Endothelial cell of umbilical vein (primary cell): Measurements from ENCODE around the gene WASL. TPM values are rescaled to one million over a fixed set of nuclear protein-coding genes. Genes with fewer than 3 reads are reported as not detected.

Experiments
- BruUV-seq: library from RNA; stranded (reverse); fragments of 400-500 nt; replicated peaks from 2 replicates; lab custom pipeline; 2021; lab: Mats Ljungman, UMichigan
- CTCF ChIA-PET: fragments of 300-600, 350-600 bp; sonication (Branson Sonifier 250); formaldehyde crosslinking; loops from one replicate; lab custom pipeline; 2021; ENCODE audit warnings: antibody characterized with exemption, inconsistent platforms; lab: Charles Lee
- POLR2A ChIA-PET: fragments of 300-600, 350-600 bp; sonication (Branson Sonifier 250); formaldehyde crosslinking; loops from one replicate; lab custom pipeline; 2021; ENCODE audit warnings: antibody characterized with exemption, inconsistent platforms; lab: Charles Lee
- DNase-seq: peaks from one replicate; pipeline ENCODE4 v3.0.0-alpha.2; 2011; ENCODE audit warnings: low read depth, low spot score
- FAIRE-seq: peaks from 2 replicates; lab custom pipeline; 2011; peaks lifted over from hg19 to GRCh38; lab: Jason Lieb, UNC
- H2AFZ ChIP-seq: 2 replicates; pipeline ENCODE4 v1.6.0; 2012; ENCODE audit warnings: low read depth, low read length, control low read depth, inconsistent platforms
- H3K27ac ChIP-seq: 2 replicates; pipeline ENCODE4 v1.5.1; 2011; ENCODE audit warnings: low read depth, mild to moderate bottlenecking, control low read depth, low read length, moderate library complexity; ENCODE audit not compliant: insufficient read depth
- H3K27me3 ChIP-seq, 2 experiments: 2 replicates each; pipeline versions ENCODE4 v1.6.0 to v1.6.1; 2011; ENCODE audit warnings: low read length in 2 of 2, mixed read lengths in 1 of 2; ENCODE audit not compliant: control insufficient read depth in 2 of 2, insufficient read depth in 2 of 2
- H3K36me3 ChIP-seq, 2 experiments: 2 replicates in 1 of 2; 3 replicates in 1 of 2; pipeline ENCODE4 v1.5.1; 2011; ENCODE audit warnings: low read length in 2 of 2, mild to moderate bottlenecking in 1 of 2, moderate library complexity in 1 of 2; ENCODE audit not compliant: control insufficient read depth in 2 of 2, insufficient read depth in 2 of 2; ENCODE audit errors: extremely low read depth in 1 of 2
- H3K4me1 ChIP-seq: 3 replicates; pipeline ENCODE4 v1.5.1; 2011; ENCODE audit warnings: mild to moderate bottlenecking, low read length; ENCODE audit not compliant: control insufficient read depth, insufficient read depth; ENCODE audit errors: extremely low read depth
- H3K4me2 ChIP-seq: 2 replicates; pipeline ENCODE4 v1.6.1; 2011; ENCODE audit warnings: low read length, control low read depth, mixed read lengths; ENCODE audit not compliant: insufficient read depth
- H3K4me3 ChIP-seq, 3 experiments: fragments of 200-600 bp in 1 of 3; sonication (generic), shearing (Covaris generic) in 1 of 3; replicated peaks in 1 of 3; 2 replicates each; pipeline ENCODE4 v1.5.1; 2011 to 2016; ENCODE audit warnings: control low read depth in 3 of 3, low read length in 3 of 3, mild to moderate bottlenecking in 2 of 3, inconsistent platforms in 1 of 3, low read depth in 1 of 3, moderate library complexity in 1 of 3; ENCODE audit not compliant: insufficient read depth in 1 of 3
- H3K79me2 ChIP-seq: 2 replicates; pipeline ENCODE4 v1.6.0; 2012; ENCODE audit warnings: low read length, inconsistent platforms; ENCODE audit not compliant: control insufficient read depth, insufficient read depth
- H3K9ac ChIP-seq: replicated peaks from 2 replicates; pipeline ENCODE3; 2011; ENCODE audit warnings: low read length, control low read depth; ENCODE audit not compliant: insufficient read depth; ENCODE audit errors: extremely low read depth
- H3K9me1 ChIP-seq: replicated peaks from 3 replicates; pipeline ENCODE4 v1.6.0; 2011; ENCODE audit warnings: mild to moderate bottlenecking, low read length; ENCODE audit not compliant: control insufficient read depth, insufficient read depth; ENCODE audit errors: extremely low read depth
- H3K9me3 ChIP-seq: replicated peaks from 2 replicates; pipeline ENCODE4 v1.5.1; 2012; ENCODE audit warnings: low read length, inconsistent platforms; ENCODE audit not compliant: control insufficient read depth, insufficient read depth
- H4K20me1 ChIP-seq: replicated peaks from 2 replicates; pipeline ENCODE3; 2011; ENCODE audit warnings: mild to moderate bottlenecking, low read length; ENCODE audit not compliant: control insufficient read depth, insufficient read depth; ENCODE audit errors: extremely low read depth
- FOS ChIP-seq: IDR thresholded peaks from 2 replicates; pipeline ENCODE4 v1.6.1; 2011; ENCODE audit warnings: mild to moderate bottlenecking, low read length, moderate library complexity, borderline replicate concordance; ENCODE audit not compliant: insufficient read depth
- JUN ChIP-seq: IDR thresholded peaks from 2 replicates; pipeline ENCODE4 v1.6.1; 2011; ENCODE audit warnings: borderline replicate concordance, low read depth; ENCODE audit not compliant: insufficient read length, insufficient read depth
- MYC ChIP-seq: IDR thresholded peaks from one replicate; pipeline ENCODE4 v1.6.1; 2011; ENCODE audit warnings: mild to moderate bottlenecking, low read depth, low read length
- dilution Hi-C: fragments of 300-500 bp; cut with MboI; formaldehyde crosslinking; loops from one replicate; pipeline ENCODE4 v1.15.0; 2019; ENCODE audit warnings: low sequenced_read_pairs; ENCODE audit not compliant: extremely low pct_ligation_motif_present
- intact Hi-C: fragments of 100-400 bp; cut with micrococcal nuclease; formaldehyde crosslinking; loops from one replicate; pipeline ENCODE4 v1.10.0; 2022
- polyA plus RNA-seq, 4 experiments: library from polyadenylated mRNA; depleted of rRNA in 3 of 4; stranded (reverse) in 3 of 4; unstranded in 1 of 4; fragments of >200 nt; gene quantifications; 2 replicates each; pipeline versions ENCODE4 v1.2.1 to v1.2.3, GENCODE V29; 2011 to 2012; ENCODE audit warnings: missing spikeins in 1 of 4
- total RNA-seq: library from RNA; stranded (reverse); gene quantifications from 2 replicates; pipeline ENCODE4 v1.2.3, GENCODE V29; 2021
- TF ChIP-seq, protein P1 (sequence below), 2 donors: IDR thresholded peaks; 1 replicate in 1 of 2; 2 replicates in 1 of 2; pipeline ENCODE4 v1.5.1; 2011; ENCODE audit warnings: low read length in 2 of 2, mild to moderate bottlenecking in 2 of 2, moderate library complexity in 2 of 2, control low read depth in 1 of 2, inconsistent platforms in 1 of 2, low read depth in 1 of 2; ENCODE audit not compliant: insufficient read depth in 1 of 2; ENCODE audit errors: extremely low read depth in 1 of 2

Gene WASL
- total and polyA plus RNA-seq, 2 donors (not counting 3 experiments of a cell fraction or from before 2014, with no cell fraction given), result 5.2 to 24.0 TPM

DNA sequence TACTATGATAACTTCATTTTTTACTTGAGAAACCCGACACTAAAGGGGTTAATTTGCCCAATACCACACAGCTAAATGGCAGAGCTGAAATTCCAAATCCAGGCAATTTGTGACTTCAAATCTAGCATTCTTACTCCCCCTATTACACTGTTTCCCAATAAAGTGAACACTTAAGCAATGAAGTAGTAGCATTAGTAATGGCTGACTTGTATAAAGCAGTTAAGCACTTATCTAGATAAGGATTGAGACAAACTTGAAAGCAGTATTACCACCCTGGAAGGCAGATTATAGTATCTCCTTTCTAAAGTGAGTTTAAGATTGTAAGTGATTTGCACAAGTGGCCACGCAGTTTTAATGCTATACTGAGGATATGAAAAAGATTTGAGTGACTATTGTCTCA, 39.3 kb downstream of the WASL start:
- Histone ChIP-seq H3K36me3 (peaks cover 3 to 6% of the 10 kb centered on the region in 2 experiments), H4K20me1 (peaks cover 2% of the 10 kb centered on the region), H3K9ac (no peak overlapping the region), H3K9me3 (no peaks in the 10 kb centered on the region), H3K4me1 (peaks cover 7% of the 10 kb centered on the region), H3K9me1 (no peaks in the 10 kb centered on the region), H3K27ac (no peak overlapping the region), H2AFZ (no peak overlapping the region), H3K4me2 (no peak overlapping the region), H3K4me3 (no peak overlapping the region), H3K79me2 (peaks cover 26% of the 10 kb centered on the region), H3K27me3 (no peaks in the 10 kb centered on the region)
- BruUV-seq, result no TSS peak
- ChIA-PET CTCF (interaction anchor here (1.0 kb wide), 1 partner anchor 8 kb away, joined by 5 read pairs; no protein-coding TSS in a partner anchor), POLR2A (no interaction called here)
- intact Hi-C loops, result no loop called here
- dilution Hi-C loops, result no loop called here
- DNase-seq, result no peak
- no peak for FAIRE-seq
- TF ChIP-seq FOS, result no peak
- TF ChIP-seq, protein P1, sequence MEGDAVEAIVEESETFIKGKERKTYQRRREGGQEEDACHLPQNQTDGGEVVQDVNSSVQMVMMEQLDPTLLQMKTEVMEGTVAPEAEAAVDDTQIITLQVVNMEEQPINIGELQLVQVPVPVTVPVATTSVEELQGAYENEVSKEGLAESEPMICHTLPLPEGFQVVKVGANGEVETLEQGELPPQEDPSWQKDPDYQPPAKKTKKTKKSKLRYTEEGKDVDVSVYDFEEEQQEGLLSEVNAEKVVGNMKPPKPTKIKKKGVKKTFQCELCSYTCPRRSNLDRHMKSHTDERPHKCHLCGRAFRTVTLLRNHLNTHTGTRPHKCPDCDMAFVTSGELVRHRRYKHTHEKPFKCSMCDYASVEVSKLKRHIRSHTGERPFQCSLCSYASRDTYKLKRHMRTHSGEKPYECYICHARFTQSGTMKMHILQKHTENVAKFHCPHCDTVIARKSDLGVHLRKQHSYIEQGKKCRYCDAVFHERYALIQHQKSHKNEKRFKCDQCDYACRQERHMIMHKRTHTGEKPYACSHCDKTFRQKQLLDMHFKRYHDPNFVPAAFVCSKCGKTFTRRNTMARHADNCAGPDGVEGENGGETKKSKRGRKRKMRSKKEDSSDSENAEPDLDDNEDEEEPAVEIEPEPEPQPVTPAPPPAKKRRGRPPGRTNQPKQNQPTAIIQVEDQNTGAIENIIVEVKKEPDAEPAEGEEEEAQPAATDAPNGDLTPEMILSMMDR (IDR thresholded peaks at IDR 0.05; ENCODE audit: extremely low read depth in 1 of 2, insufficient read depth in 1 of 2, low read depth in 1 of 2, low read length in 2 of 2), result no peak
- no peak for TF ChIP-seq MYC
- no peak for TF ChIP-seq JUN
